Measurements from ENCODE around the gene PGBD2. TPM values are rescaled to one million over a fixed set of nuclear protein-coding genes. Genes with fewer than 3 reads are reported as not detected.

PGBD2 gene
- total and polyA plus RNA-seq, 9 of the 15 experiments (the other 6 are each of a cell fraction or from before 2014, with no cell fraction given): 11.9 to 21.8 (median 14.7) TPM

DNA sequence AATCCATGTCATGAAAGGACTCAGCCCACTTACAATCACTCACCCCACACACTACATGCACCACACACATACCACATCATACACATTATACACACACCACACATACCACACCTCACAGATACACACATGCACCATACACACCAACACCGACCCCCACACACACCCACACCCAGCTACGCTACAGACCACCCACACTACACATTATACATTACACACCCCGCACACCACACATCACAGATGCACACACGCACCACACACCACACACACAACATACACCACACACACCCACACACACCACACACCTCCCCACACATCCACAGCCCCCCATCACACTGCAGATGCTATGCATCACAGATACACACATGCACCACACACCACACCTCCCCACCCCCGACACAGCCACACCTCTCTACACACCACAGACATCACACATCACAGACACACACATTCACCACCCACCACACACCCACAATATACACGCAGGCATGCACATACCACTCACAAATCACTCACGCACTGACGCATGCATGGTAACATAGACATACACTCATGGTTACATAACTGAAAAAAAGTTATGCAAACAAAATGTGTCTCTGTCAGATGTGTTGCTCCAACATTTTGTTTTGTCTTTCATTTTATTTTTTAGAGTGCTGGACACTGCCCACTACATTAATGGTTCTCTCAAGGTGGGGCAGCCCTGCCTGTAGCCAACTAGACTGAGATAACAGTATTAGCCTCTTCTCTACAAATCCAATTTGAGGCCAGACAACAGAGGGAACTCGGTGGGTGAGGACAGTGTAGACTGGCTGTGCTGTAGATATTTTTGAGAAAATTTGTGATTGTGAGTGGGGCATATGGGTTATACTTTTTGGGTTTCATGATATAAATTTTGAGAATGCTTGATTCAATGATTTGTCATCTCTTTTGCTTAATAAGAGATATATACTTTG lies 15.2 kb upstream of the PGBD2 start (continued):
- TF ChIP-seq FOXJ2 (tag; IDR thresholded peaks at IDR 0.05) (no peak), ZNF589 (CRISPR knock-in tag; IDR thresholded peaks at IDR 0.05; ENCODE audit: low read depth) (no peak), CEBPZ (IDR thresholded peaks at IDR 0.05; ENCODE audit: borderline replicate concordance, low read depth, low read length) (no peak), XRCC5 (IDR thresholded peaks at IDR 0.05; ENCODE audit: low read depth, low read length) (no peak), RFX1 (IDR thresholded peaks at IDR 0.05) (no peak), ZBTB43 (CRISPR knock-in tag; IDR thresholded peaks at IDR 0.05) (no peak), TCFL5 (CRISPR knock-in tag; conservative IDR thresholded peaks at IDR 0.05) (no peak), MBD2 (IDR thresholded peaks at IDR 0.05; ENCODE audit: borderline replicate concordance, low read depth) (no peak), MTA2 (IDR thresholded peaks at IDR 0.05; ENCODE audit: low read depth) (no peak; the same call in 1 of the 2 replicates), PHF21A (IDR thresholded peaks at IDR 0.05; ENCODE audit: borderline replicate concordance, low read depth) (no peak), ZC3H11A (IDR thresholded peaks at IDR 0.05; ENCODE audit: low read depth, low read length) (no peak), CBFA2T2 (conservative IDR thresholded peaks at IDR 0.05) (no peak), NFIX (CRISPR knock-in tag; IDR thresholded peaks at IDR 0.05; ENCODE audit: low read depth) (0 out of 2 replicates have a peak, but pooled peaks have one; percentile 27), ZBTB1 (CRISPR knock-in tag; IDR thresholded peaks at IDR 0.05; ENCODE audit: borderline replicate concordance, low read depth) (no peak), POLR2B (IDR thresholded peaks at IDR 0.05; ENCODE audit: low read depth, partially characterized antibody) (peak; percentile 26), SAP30 (IDR thresholded peaks at IDR 0.05; ENCODE audit: borderline replicate concordance, insufficient read depth, low read depth, low read length, poor library complexity, severe bottlenecking) (no peak)
- TF ChIP-seq, protein P1, sequence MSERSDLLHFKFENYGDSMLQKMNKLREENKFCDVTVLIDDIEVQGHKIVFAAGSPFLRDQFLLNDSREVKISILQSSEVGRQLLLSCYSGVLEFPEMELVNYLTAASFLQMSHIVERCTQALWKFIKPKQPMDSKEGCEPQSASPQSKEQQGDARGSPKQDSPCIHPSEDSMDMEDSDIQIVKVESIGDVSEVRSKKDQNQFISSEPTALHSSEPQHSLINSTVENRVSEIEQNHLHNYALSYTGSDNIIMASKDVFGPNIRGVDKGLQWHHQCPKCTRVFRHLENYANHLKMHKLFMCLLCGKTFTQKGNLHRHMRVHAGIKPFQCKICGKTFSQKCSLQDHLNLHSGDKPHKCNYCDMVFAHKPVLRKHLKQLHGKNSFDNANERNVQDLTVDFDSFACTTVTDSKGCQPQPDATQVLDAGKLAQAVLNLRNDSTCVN (CRISPR knock-in tag; IDR thresholded peaks at IDR 0.05): peak; percentile 85; the same call in 1 of the 2 replicates
- TF ChIP-seq, protein P2, sequence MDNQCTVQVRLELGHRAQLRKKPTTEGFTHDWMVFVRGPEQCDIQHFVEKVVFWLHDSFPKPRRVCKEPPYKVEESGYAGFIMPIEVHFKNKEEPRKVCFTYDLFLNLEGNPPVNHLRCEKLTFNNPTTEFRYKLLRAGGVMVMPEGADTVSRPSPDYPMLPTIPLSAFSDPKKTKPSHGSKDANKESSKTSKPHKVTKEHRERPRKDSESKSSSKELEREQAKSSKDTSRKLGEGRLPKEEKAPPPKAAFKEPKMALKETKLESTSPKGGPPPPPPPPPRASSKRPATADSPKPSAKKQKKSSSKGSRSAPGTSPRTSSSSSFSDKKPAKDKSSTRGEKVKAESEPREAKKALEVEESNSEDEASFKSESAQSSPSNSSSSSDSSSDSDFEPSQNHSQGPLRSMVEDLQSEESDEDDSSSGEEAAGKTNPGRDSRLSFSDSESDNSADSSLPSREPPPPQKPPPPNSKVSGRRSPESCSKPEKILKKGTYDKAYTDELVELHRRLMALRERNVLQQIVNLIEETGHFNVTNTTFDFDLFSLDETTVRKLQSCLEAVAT (IDR thresholded peaks at IDR 0.05): peak; percentile 48 to 76; a peak in 3 of 4 replicates
